ENCODE results near the gene NLRP11.

- TF ChIP-seq CTCF (IDR thresholded peaks at IDR 0.05 in 2 of 3, conservative IDR thresholded peaks at IDR 0.05 in 1 of 3; ENCODE audit: control insufficient read depth in 2 of 3, extremely low read depth in 1 of 3, insufficient read depth in 1 of 3, low read depth in 3 of 3, low read length in 3 of 3) (no peak), ATF3 (IDR thresholded peaks at IDR 0.05; ENCODE audit: borderline replicate concordance, extremely low read depth, low read depth, low read length) (no peak), CREM (IDR thresholded peaks at IDR 0.05; ENCODE audit: low read depth) (no peak), MAX (IDR thresholded peaks at IDR 0.05; ENCODE audit: low read depth, low read length) (no peak), BCL11A (IDR thresholded peaks at IDR 0.05; ENCODE audit: low read depth, low read length) (no peak), SMC3 (IDR thresholded peaks at IDR 0.05; ENCODE audit: borderline replicate concordance, low read length) (no peak), ATF7 (IDR thresholded peaks at IDR 0.05; ENCODE audit: low read depth) (no peak), EP300 (IDR thresholded peaks at IDR 0.05; ENCODE audit: borderline replicate concordance in 1 of 2, control insufficient read depth in 1 of 2, low read depth in 2 of 2, low read length in 2 of 2) (no peak), MXI1 (IDR thresholded peaks at IDR 0.05; ENCODE audit: low read depth, low read length) (no peak)
Observed at GRCh38 chr19:55781112-55781511, 50.7 kb downstream of the NLRP11 start.
